ENCODE results near the gene MAJIN.

MAJIN gene

DNA sequence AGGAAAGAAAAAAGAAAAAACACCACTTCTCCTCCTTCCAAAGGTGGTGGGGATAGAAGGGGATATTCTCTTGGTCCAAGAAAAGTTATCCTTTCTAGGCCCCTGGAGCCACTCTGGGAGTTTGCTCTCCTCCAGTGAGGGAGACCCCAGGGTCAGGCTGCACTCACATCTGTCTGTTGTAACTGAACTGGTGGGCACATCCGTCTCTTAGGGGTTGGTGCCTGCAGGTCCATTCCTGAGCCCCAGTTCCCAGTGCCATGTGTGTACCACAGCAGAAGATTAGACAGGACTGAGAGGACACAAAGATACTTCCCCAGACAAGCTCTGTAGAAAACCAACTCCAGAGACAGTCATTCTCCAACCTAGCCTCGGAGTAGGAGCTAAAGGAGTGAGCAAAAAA lies 51.8 kb downstream of the MAJIN start (continued):
- TF ChIP-seq RARB (CRISPR knock-in tag; IDR thresholded peaks at IDR 0.05) (no peak), ZNF8 (CRISPR knock-in tag; IDR thresholded peaks at IDR 0.05) (no peak)

DNA sequence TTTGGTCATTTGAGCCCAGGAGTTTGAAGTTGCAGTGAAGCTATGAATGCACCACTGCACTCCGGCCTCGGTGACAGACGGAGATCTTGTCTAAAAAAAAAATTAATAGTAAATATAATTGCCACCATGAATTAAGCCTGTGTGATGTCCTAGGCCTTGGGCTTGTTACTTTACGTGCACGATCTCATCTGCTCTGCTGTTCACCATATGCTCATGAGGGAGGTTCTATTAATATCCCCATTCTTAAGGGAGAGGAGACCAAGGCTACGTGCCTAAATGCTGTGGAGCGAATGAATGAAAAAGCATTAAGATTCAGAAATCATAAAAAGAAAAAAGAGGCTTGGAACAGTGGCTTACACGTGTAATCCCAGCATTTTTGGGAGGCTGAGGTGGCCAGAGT lies 52.3 kb downstream of the MAJIN start:
- TF ChIP-seq ZNF565 (CRISPR knock-in tag; conservative IDR thresholded peaks at IDR 0.05; ENCODE audit: low read depth): no peak
- no peak for TF ChIP-seq ISL1 (CRISPR knock-in tag; IDR thresholded peaks at IDR 0.05)
- no peak for TF ChIP-seq ZFP3 (CRISPR knock-in tag; IDR thresholded peaks at IDR 0.05)
- TF ChIP-seq TOX (CRISPR knock-in tag; IDR thresholded peaks at IDR 0.05; ENCODE audit: borderline replicate concordance): no peak
- TF ChIP-seq, protein P1, sequence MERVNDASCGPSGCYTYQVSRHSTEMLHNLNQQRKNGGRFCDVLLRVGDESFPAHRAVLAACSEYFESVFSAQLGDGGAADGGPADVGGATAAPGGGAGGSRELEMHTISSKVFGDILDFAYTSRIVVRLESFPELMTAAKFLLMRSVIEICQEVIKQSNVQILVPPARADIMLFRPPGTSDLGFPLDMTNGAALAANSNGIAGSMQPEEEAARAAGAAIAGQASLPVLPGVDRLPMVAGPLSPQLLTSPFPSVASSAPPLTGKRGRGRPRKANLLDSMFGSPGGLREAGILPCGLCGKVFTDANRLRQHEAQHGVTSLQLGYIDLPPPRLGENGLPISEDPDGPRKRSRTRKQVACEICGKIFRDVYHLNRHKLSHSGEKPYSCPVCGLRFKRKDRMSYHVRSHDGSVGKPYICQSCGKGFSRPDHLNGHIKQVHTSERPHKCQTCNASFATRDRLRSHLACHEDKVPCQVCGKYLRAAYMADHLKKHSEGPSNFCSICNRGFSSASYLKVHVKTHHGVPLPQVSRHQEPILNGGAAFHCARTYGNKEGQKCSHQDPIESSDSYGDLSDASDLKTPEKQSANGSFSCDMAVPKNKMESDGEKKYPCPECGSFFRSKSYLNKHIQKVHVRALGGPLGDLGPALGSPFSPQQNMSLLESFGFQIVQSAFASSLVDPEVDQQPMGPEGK (CRISPR knock-in tag; IDR thresholded peaks at IDR 0.05; ENCODE audit: borderline replicate concordance): no peak
- no peak for TF ChIP-seq PPARA (CRISPR knock-in tag; IDR thresholded peaks at IDR 0.05; ENCODE audit: borderline replicate concordance)
- TF ChIP-seq GLIS3 (CRISPR knock-in tag; IDR thresholded peaks at IDR 0.05): no peak
- TF ChIP-seq ZNF70 (CRISPR knock-in tag; IDR thresholded peaks at IDR 0.05): no peak
- no peak for TF ChIP-seq OSR1 (CRISPR knock-in tag; IDR thresholded peaks at IDR 0.05)
- no peak for ATAC-seq

DNA sequence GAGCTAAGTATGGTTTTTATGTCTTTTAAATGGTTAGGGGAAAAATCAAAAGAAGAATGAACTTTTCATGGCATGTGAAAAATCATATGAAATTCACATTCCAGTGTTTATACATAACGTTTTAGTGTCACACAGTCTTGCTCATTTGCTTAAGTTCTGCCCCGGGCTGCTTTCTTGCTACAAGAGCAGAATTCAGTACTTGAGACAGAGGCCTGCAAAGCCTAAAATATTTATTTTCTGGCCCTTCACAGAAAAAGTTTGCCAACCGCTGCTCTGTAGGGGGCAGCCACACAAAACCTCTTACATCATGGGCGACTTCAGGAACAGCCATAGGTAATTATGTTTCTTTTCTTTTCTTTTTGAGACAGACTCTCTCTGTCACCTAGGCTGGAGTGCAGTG lies 53.9 kb downstream of the MAJIN start:
- peak; percentile 15 for ATAC-seq
- no peak for TF ChIP-seq ARNTL (CRISPR knock-in tag; IDR thresholded peaks at IDR 0.05; ENCODE audit: borderline replicate concordance, low read depth)
- TF ChIP-seq RARB (CRISPR knock-in tag; IDR thresholded peaks at IDR 0.05): no peak
- TF ChIP-seq, protein P1 (CRISPR knock-in tag; IDR thresholded peaks at IDR 0.05; ENCODE audit: borderline replicate concordance): no peak
- TF ChIP-seq ESRRG (CRISPR knock-in tag; IDR thresholded peaks at IDR 0.05): no peak
- TF ChIP-seq ZFP30 (CRISPR knock-in tag; IDR thresholded peaks at IDR 0.05): no peak
- no peak for TF ChIP-seq TOX (CRISPR knock-in tag; IDR thresholded peaks at IDR 0.05; ENCODE audit: borderline replicate concordance)
- no peak for TF ChIP-seq ZFP3 (CRISPR knock-in tag; IDR thresholded peaks at IDR 0.05)
- TF ChIP-seq, protein P2, sequence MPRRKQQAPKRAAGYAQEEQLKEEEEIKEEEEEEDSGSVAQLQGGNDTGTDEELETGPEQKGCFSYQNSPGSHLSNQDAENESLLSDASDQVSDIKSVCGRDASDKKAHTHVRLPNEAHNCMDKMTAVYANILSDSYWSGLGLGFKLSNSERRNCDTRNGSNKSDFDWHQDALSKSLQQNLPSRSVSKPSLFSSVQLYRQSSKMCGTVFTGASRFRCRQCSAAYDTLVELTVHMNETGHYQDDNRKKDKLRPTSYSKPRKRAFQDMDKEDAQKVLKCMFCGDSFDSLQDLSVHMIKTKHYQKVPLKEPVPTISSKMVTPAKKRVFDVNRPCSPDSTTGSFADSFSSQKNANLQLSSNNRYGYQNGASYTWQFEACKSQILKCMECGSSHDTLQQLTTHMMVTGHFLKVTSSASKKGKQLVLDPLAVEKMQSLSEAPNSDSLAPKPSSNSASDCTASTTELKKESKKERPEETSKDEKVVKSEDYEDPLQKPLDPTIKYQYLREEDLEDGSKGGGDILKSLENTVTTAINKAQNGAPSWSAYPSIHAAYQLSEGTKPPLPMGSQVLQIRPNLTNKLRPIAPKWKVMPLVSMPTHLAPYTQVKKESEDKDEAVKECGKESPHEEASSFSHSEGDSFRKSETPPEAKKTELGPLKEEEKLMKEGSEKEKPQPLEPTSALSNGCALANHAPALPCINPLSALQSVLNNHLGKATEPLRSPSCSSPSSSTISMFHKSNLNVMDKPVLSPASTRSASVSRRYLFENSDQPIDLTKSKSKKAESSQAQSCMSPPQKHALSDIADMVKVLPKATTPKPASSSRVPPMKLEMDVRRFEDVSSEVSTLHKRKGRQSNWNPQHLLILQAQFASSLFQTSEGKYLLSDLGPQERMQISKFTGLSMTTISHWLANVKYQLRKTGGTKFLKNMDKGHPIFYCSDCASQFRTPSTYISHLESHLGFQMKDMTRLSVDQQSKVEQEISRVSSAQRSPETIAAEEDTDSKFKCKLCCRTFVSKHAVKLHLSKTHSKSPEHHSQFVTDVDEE (CRISPR knock-in tag; IDR thresholded peaks at IDR 0.05): no peak
- TF ChIP-seq TCF4 (CRISPR knock-in tag; IDR thresholded peaks at IDR 0.05; ENCODE audit: borderline replicate concordance): no peak
- TF ChIP-seq OSR1 (CRISPR knock-in tag; IDR thresholded peaks at IDR 0.05): no peak
- no peak for TF ChIP-seq ZNF8 (CRISPR knock-in tag; IDR thresholded peaks at IDR 0.05)
- no peak for TF ChIP-seq PPARA (CRISPR knock-in tag; IDR thresholded peaks at IDR 0.05; ENCODE audit: borderline replicate concordance)
- TF ChIP-seq, protein P3, sequence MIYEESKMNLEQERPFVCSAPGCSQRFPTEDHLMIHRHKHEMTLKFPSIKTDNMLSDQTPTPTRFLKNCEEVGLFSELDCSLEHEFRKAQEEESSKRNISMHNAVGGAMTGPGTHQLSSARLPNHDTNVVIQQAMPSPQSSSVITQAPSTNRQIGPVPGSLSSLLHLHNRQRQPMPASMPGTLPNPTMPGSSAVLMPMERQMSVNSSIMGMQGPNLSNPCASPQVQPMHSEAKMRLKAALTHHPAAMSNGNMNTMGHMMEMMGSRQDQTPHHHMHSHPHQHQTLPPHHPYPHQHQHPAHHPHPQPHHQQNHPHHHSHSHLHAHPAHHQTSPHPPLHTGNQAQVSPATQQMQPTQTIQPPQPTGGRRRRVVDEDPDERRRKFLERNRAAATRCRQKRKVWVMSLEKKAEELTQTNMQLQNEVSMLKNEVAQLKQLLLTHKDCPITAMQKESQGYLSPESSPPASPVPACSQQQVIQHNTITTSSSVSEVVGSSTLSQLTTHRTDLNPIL (CRISPR knock-in tag; IDR thresholded peaks at IDR 0.05; ENCODE audit: low read depth): no peak
- no peak for TF ChIP-seq ZNF565 (CRISPR knock-in tag; conservative IDR thresholded peaks at IDR 0.05; ENCODE audit: low read depth)
- TF ChIP-seq SNAI2 (CRISPR knock-in tag; IDR thresholded peaks at IDR 0.05): no peak
- no peak for TF ChIP-seq ZC3H10 (CRISPR knock-in tag; IDR thresholded peaks at IDR 0.05)
- TF ChIP-seq, protein P4, sequence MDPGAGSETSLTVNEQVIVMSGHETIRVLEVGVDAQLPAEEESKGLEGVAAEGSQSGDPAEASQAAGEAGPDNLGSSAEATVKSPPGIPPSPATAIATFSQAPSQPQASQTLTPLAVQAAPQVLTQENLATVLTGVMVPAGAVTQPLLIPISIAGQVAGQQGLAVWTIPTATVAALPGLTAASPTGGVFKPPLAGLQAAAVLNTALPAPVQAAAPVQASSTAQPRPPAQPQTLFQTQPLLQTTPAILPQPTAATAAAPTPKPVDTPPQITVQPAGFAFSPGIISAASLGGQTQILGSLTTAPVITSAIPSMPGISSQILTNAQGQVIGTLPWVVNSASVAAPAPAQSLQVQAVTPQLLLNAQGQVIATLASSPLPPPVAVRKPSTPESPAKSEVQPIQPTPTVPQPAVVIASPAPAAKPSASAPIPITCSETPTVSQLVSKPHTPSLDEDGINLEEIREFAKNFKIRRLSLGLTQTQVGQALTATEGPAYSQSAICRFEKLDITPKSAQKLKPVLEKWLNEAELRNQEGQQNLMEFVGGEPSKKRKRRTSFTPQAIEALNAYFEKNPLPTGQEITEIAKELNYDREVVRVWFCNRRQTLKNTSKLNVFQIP (CRISPR knock-in tag; IDR thresholded peaks at IDR 0.05; ENCODE audit: borderline replicate concordance, low read depth): no peak
- no peak for TF ChIP-seq BACH2 (CRISPR knock-in tag; IDR thresholded peaks at IDR 0.05; ENCODE audit: borderline replicate concordance)
